Posterior vena cava (tissue), 2 donors: ENCODE results near the gene DYSF. TPM values are rescaled to one million over a fixed set of nuclear protein-coding genes. Genes with fewer than 3 reads are reported as not detected.
"Not testable (repeated sequence)": the region's sequence is repeated elsewhere in the genome, so short reads cannot be mapped to it uniquely, and the experiment has no call there.

Source experiments
- DNase-seq: peaks from one replicate; pipeline ENCODE4 v3.0.0-alpha.2; 2020; ENCODE audit warnings: low spot score
- intact Hi-C, 2 donors: fragments of 100-400 bp; cut with DNase I; formaldehyde crosslinking; loops; one replicate each; pipeline versions ENCODE4 v1.14.1 to v1.14.2; 2022 to 2023
- total RNA-seq, 2 donors: library from RNA; stranded (reverse); fragmentation: NEBNext Ultra II Directional; extraction: Animal tissue kit (Norgen Biotek cat#: 25700); gene quantifications; one replicate each; pipeline ENCODE4 v1.2.1, GENCODE V29; 2021
- donor health status: DM: yes; HTN: yes; CAD: no.
- donor health status: DM: yes; HTN: yes; CAD: no.

DYSF gene
- total RNA-seq, 2 donors from 2014 or later: 42.1 to 46.8 TPM

GRCh38 chr2:71486881-71487640 is 33.7 kb downstream of the DYSF start:
- intact Hi-C loops: no loop called here
- peak; percentile 29 for DNase-seq

GRCh38 chr2:71491551-71491950 is 38.2 kb downstream of the DYSF start:
- DNase-seq, intact Hi-C loops: not testable (repeated sequence)

- peak; percentile 66 for DNase-seq
- intact Hi-C loops: no loop called here
Measured at GRCh38 chr2:71492112-71492511, 38.8 kb downstream of the DYSF start.

- DNase-seq: no peak
- intact Hi-C loops: no loop called here
Measured at GRCh38 chr2:71494091-71494490, 40.7 kb downstream of the DYSF start.

- intact Hi-C loops: no loop called here
- DNase-seq: peak; percentile 13
Measured at GRCh38 chr2:71494523-71495155, 41.3 kb downstream of the DYSF start.

- peak; percentile 45 for DNase-seq
- intact Hi-C loops: no loop called here
Measured at GRCh38 chr2:71496156-71496770, 42.9 kb downstream of the DYSF start.

- no peak for DNase-seq
- intact Hi-C loops: no loop called here
Measured at GRCh38 chr2:71498261-71498701, 44.9 kb downstream of the DYSF start.

- intact Hi-C loops: loop anchor here in 1 of 2 donors (5.0 kb wide), 1 partner anchor 42 kb away; no protein-coding TSS in a partner anchor
- peak; percentile 59 for DNase-seq
Measured at GRCh38 chr2:71499691-71500090, 46.3 kb downstream of the DYSF start.

- peak; percentile 78 for DNase-seq
- intact Hi-C loops: loop anchor here in 1 of 2 donors (5.0 kb wide), 1 partner anchor 43 kb away; no protein-coding TSS in a partner anchor
Measured at GRCh38 chr2:71500426-71501079, 47.2 kb downstream of the DYSF start.

- DNase-seq: peak; percentile 46
Measured at GRCh38 chr2:71502941-71503738, 49.8 kb downstream of the DYSF start.

GRCh38 chr2:71503837-71504236 is 50.5 kb downstream of the DYSF start:
- DNase-seq: peak; percentile 73
- intact Hi-C loops: loop anchor here in 1 of 2 donors (5.0 kb wide), 1 partner anchor 47 kb away; no protein-coding TSS in a partner anchor

More at GRCh38 chr2:71502941-71503738, 49.8 kb downstream of the DYSF start:
- intact Hi-C loops: loop anchor here in 1 of 2 donors (5.0 kb wide), 1 partner anchor 46 kb away; no protein-coding TSS in a partner anchor

GRCh38 chr2:71504611-71505010 is 51.2 kb downstream of the DYSF start:
- intact Hi-C loops: loop anchor here (5.0 kb wide), 3 partner anchors 37 to 202 kb away; no protein-coding TSS in a partner anchor
- peak; percentile 59 for DNase-seq

GRCh38 chr2:71505086-71505769 is 51.9 kb downstream of the DYSF start:
- intact Hi-C loops: loop anchor here (5.0 kb wide), 2 partner anchors 38 to 203 kb away; no protein-coding TSS in a partner anchor
- DNase-seq: peak; percentile 42

- DNase-seq: peak; percentile 66
- intact Hi-C loops: loop anchor here (5.0 kb wide), 2 partner anchors 38 to 203 kb away; no protein-coding TSS in a partner anchor
Measured at GRCh38 chr2:71505770-71506140, 52.4 kb downstream of the DYSF start.

GRCh38 chr2:71506222-71507153 is 53.1 kb downstream of the DYSF start:
- intact Hi-C loops: loop anchor here (5.0 kb wide), 2 partner anchors 39 to 204 kb away; no protein-coding TSS in a partner anchor
- DNase-seq: peak; percentile 69

- DNase-seq: peak; percentile 16
- intact Hi-C loops: loop anchor here (5.0 kb wide), 2 partner anchors 40 to 205 kb away; no protein-coding TSS in a partner anchor
Measured at GRCh38 chr2:71507476-71507875, 54.1 kb downstream of the DYSF start.
